Measurements from ENCODE around the gene PRR5L.

PRR5L gene

GRCh38 chr11:36469881-36470802 is 174.1 kb downstream of the PRR5L start:
- Histone ChIP-seq H3K36me3 (replicated peaks in 1 of 2; ENCODE audit: control insufficient read depth in 2 of 2, insufficient read depth in 2 of 2, low read length in 2 of 2) (peaks cover 0 to 26% of the 10 kb centered on the region in 2 donors), H3K14ac (ENCODE audit: low read length) (no peak overlapping the region), H3K79me1 (ENCODE audit: low read depth, low read length) (no peaks in the 10 kb centered on the region), H2AK5ac (ENCODE audit: low read depth, low read length) (no peak overlapping the region), H3K4me1 (ENCODE audit: control insufficient read depth in 2 of 2, insufficient read depth in 1 of 2, low read depth in 1 of 2, low read length in 2 of 2) (peaks cover 2 to 4% of the 10 kb centered on the region in 2 donors), H3K9me3 (replicated peaks in 1 of 2; ENCODE audit: control insufficient read depth in 2 of 2, insufficient read depth in 1 of 2, low read depth in 1 of 2, low read length in 2 of 2) (no peaks in the 10 kb centered on the region), H2BK120ac (ENCODE audit: low read depth, low read length) (no peak overlapping the region), H3K18ac (ENCODE audit: low read length) (peak overlapping the region; percentile 16), H4K8ac (ENCODE audit: low read depth, low read length) (no peak overlapping the region), H3K27me3 (ENCODE audit: control insufficient read depth in 3 of 3, insufficient read depth in 3 of 3, low read depth in 1 of 3, low read length in 3 of 3) (no peaks in the 10 kb centered on the region), H3K9ac (ENCODE audit: low read depth, low read length, poor library complexity) (no peak overlapping the region), H3K27ac (replicated peaks; ENCODE audit: low read length) (no peak overlapping the region), H4K91ac (ENCODE audit: low read depth, low read length, poor library complexity) (no peak overlapping the region), H2AFZ (ENCODE audit: low read length) (no peak overlapping the region), H3K4me3 (ENCODE audit: low read length in 2 of 2) (no peak overlapping the region), H2BK5ac (ENCODE audit: low read length) (no peak overlapping the region), H3K4me2 (ENCODE audit: insufficient read depth, low read length, poor library complexity, severe bottlenecking) (no peak overlapping the region), H3K4ac (ENCODE audit: low read length) (no peak overlapping the region), H2BK15ac (ENCODE audit: low read length) (no peak overlapping the region), H2BK12ac (ENCODE audit: low read length) (no peak overlapping the region), H3K23ac (ENCODE audit: low read depth, low read length, poor library complexity) (no peak overlapping the region)
- no CpG with 5 or more reads among the region's 5 CpGs for WGBS, 2 donors (ENCODE audit: extremely low coverage in 2 of 2, insufficient read length in 2 of 2, insufficient replicate concordance in 1 of 2)
- DNase-seq (ENCODE audit: low spot score): no peak

- DNase-seq (ENCODE audit: low spot score): no peak
- Histone ChIP-seq H3K4me1 (ENCODE audit: control insufficient read depth in 2 of 2, insufficient read depth in 1 of 2, low read depth in 1 of 2, low read length in 2 of 2) (peaks cover 2 to 4% of the 10 kb centered on the region in 2 donors), H3K79me1 (ENCODE audit: low read depth, low read length) (no peaks in the 10 kb centered on the region), H3K9me3 (replicated peaks in 1 of 2; ENCODE audit: control insufficient read depth in 2 of 2, insufficient read depth in 1 of 2, low read depth in 1 of 2, low read length in 2 of 2) (no peaks in the 10 kb centered on the region), H4K8ac (ENCODE audit: low read depth, low read length) (no peak overlapping the region), H2BK15ac (ENCODE audit: low read length) (no peak overlapping the region), H3K9ac (ENCODE audit: low read depth, low read length, poor library complexity) (no peak overlapping the region), H3K14ac (ENCODE audit: low read length) (no peak overlapping the region), H3K4me2 (ENCODE audit: insufficient read depth, low read length, poor library complexity, severe bottlenecking) (no peak overlapping the region), H3K4ac (ENCODE audit: low read length) (no peak overlapping the region), H3K4me3 (ENCODE audit: low read length in 2 of 2) (no peak overlapping the region), H2BK5ac (ENCODE audit: low read length) (no peak overlapping the region), H3K36me3 (replicated peaks in 1 of 2; ENCODE audit: control insufficient read depth in 2 of 2, insufficient read depth in 2 of 2, low read length in 2 of 2) (peaks cover 0 to 11% of the 10 kb centered on the region in 2 donors), H2AK5ac (ENCODE audit: low read depth, low read length) (no peak overlapping the region), H2AFZ (ENCODE audit: low read length) (no peak overlapping the region), H2BK12ac (ENCODE audit: low read length) (no peak overlapping the region), H3K27ac (replicated peaks; ENCODE audit: low read length) (no peak overlapping the region), H3K27me3 (ENCODE audit: control insufficient read depth in 3 of 3, insufficient read depth in 3 of 3, low read depth in 1 of 3, low read length in 3 of 3) (no peaks in the 10 kb centered on the region), H4K91ac (ENCODE audit: low read depth, low read length, poor library complexity) (no peak overlapping the region), H2BK120ac (ENCODE audit: low read depth, low read length) (no peak overlapping the region), H3K23ac (ENCODE audit: low read depth, low read length, poor library complexity) (no peak overlapping the region), H3K18ac (ENCODE audit: low read length) (no peak overlapping the region)
- no CpG with 5 or more reads among the region's 1 CpG for WGBS, 2 donors (ENCODE audit: extremely low coverage in 2 of 2, insufficient read length in 2 of 2, insufficient replicate concordance in 1 of 2)
Measured at GRCh38 chr11:36471577-36471976, 175.5 kb downstream of the PRR5L start.

DNA sequence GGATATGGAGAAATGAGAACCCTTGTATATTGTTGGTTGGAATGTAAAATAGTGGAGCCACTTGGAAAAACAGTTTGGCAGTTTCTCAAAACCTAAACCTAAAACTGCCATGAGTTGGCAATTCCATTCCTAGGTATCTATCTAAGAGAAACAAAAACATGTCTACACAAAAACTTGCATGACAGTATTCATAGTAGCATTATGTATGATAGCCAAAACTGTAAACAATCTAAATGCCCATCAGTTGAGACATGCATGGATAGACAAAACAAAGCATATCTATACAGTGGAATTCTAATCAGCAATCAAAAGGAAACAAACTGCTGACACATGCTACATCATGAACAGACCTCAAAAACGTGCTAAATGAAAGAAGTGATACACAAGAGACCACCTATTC is 179.1 kb downstream of the PRR5L start:
- no CpG with 5 or more reads among the region's 1 CpG for WGBS, 2 donors (ENCODE audit: extremely low coverage in 2 of 2, insufficient read length in 2 of 2, insufficient replicate concordance in 1 of 2)
- H3K9ac ChIP-seq (ENCODE audit: low read depth, low read length, poor library complexity): no peak overlapping the region
- no peaks in the 10 kb centered on the region for H3K36me3 ChIP-seq (replicated peaks in 1 of 2; ENCODE audit: control insufficient read depth in 2 of 2, insufficient read depth in 2 of 2, low read length in 2 of 2)
- no peak overlapping the region for H3K23ac ChIP-seq (ENCODE audit: low read depth, low read length, poor library complexity)
- peaks cover 3 to 5% of the 10 kb centered on the region in 2 donors for H3K4me1 ChIP-seq (ENCODE audit: control insufficient read depth in 2 of 2, insufficient read depth in 1 of 2, low read depth in 1 of 2, low read length in 2 of 2)
- H4K91ac ChIP-seq (ENCODE audit: low read depth, low read length, poor library complexity): no peak overlapping the region
- H3K4me3 ChIP-seq (ENCODE audit: low read length in 2 of 2): no peak overlapping the region
- no peak overlapping the region for H2AFZ ChIP-seq (ENCODE audit: low read length)
- H2AK5ac ChIP-seq (ENCODE audit: low read depth, low read length): no peak overlapping the region
- H3K27me3 ChIP-seq (ENCODE audit: control insufficient read depth in 3 of 3, insufficient read depth in 3 of 3, low read depth in 1 of 3, low read length in 3 of 3): no peaks in the 10 kb centered on the region
- DNase-seq (ENCODE audit: low spot score): no peak
- no peak overlapping the region for H3K18ac ChIP-seq (ENCODE audit: low read length)
- H2BK12ac ChIP-seq (ENCODE audit: low read length): no peak overlapping the region
- H3K79me1 ChIP-seq (ENCODE audit: low read depth, low read length): no peaks in the 10 kb centered on the region
- H2BK120ac ChIP-seq (ENCODE audit: low read depth, low read length): no peak overlapping the region
- H3K9me3 ChIP-seq (replicated peaks in 1 of 2; ENCODE audit: control insufficient read depth in 2 of 2, insufficient read depth in 1 of 2, low read depth in 1 of 2, low read length in 2 of 2): no peaks in the 10 kb centered on the region
- H3K27ac ChIP-seq (replicated peaks; ENCODE audit: low read length): no peak overlapping the region
- no peak overlapping the region for H3K14ac ChIP-seq (ENCODE audit: low read length)
- no peak overlapping the region for H2BK15ac ChIP-seq (ENCODE audit: low read length)
- no peak overlapping the region for H3K4me2 ChIP-seq (ENCODE audit: insufficient read depth, low read length, poor library complexity, severe bottlenecking)
- no peak overlapping the region for H3K4ac ChIP-seq (ENCODE audit: low read length)
- no peak overlapping the region for H4K8ac ChIP-seq (ENCODE audit: low read depth, low read length)
- H2BK5ac ChIP-seq (ENCODE audit: low read length): no peak overlapping the region

GRCh38 chr11:36478700-36479329 is 182.7 kb downstream of the PRR5L start:
- Histone ChIP-seq H2BK5ac (ENCODE audit: low read length) (no peak overlapping the region), H3K4me3 (ENCODE audit: low read length in 2 of 2) (no peak overlapping the region), H3K36me3 (replicated peaks in 1 of 2; ENCODE audit: control insufficient read depth in 2 of 2, insufficient read depth in 2 of 2, low read length in 2 of 2) (peaks cover 0 to 6% of the 10 kb centered on the region in 2 donors), H3K4ac (ENCODE audit: low read length) (no peak overlapping the region), H3K4me1 (ENCODE audit: control insufficient read depth in 2 of 2, insufficient read depth in 1 of 2, low read depth in 1 of 2, low read length in 2 of 2) (peaks cover 2 to 5% of the 10 kb centered on the region in 2 donors), H3K9ac (ENCODE audit: low read depth, low read length, poor library complexity) (no peak overlapping the region), H3K23ac (ENCODE audit: low read depth, low read length, poor library complexity) (no peak overlapping the region), H3K4me2 (ENCODE audit: insufficient read depth, low read length, poor library complexity, severe bottlenecking) (no peak overlapping the region), H2BK120ac (ENCODE audit: low read depth, low read length) (no peak overlapping the region), H2AK5ac (ENCODE audit: low read depth, low read length) (no peak overlapping the region), H2BK15ac (ENCODE audit: low read length) (no peak overlapping the region), H2BK12ac (ENCODE audit: low read length) (no peak overlapping the region), H3K79me1 (ENCODE audit: low read depth, low read length) (no peaks in the 10 kb centered on the region), H3K9me3 (replicated peaks in 1 of 2; ENCODE audit: control insufficient read depth in 2 of 2, insufficient read depth in 1 of 2, low read depth in 1 of 2, low read length in 2 of 2) (peaks cover 0 to 3% of the 10 kb centered on the region in 2 donors), H3K18ac (ENCODE audit: low read length) (no peak overlapping the region), H2AFZ (ENCODE audit: low read length) (no peak overlapping the region), H4K91ac (ENCODE audit: low read depth, low read length, poor library complexity) (no peak overlapping the region), H4K8ac (ENCODE audit: low read depth, low read length) (no peak overlapping the region), H3K27ac (replicated peaks; ENCODE audit: low read length) (no peak overlapping the region), H3K14ac (ENCODE audit: low read length) (no peak overlapping the region), H3K27me3 (ENCODE audit: control insufficient read depth in 3 of 3, insufficient read depth in 3 of 3, low read depth in 1 of 3, low read length in 3 of 3) (no peaks in the 10 kb centered on the region)
- no CpG with 5 or more reads among the region's 2 CpGs for WGBS, 2 donors (ENCODE audit: extremely low coverage in 2 of 2, insufficient read length in 2 of 2, insufficient replicate concordance in 1 of 2)
- DNase-seq (ENCODE audit: low spot score): peak; percentile 45
